Stimulated activated naive CD4-positive, alpha-beta T cell treated with Interleukin-2 at 50 U/mL for 16 hours (primary cell): ENCODE measurements around the gene ZGLP1.
"Not testable (repeated sequence)": the region's sequence is repeated elsewhere in the genome, so short reads cannot be mapped to it uniquely, and the experiment has no call there.

Experiments
- DNase-seq: peaks from one replicate; lab custom pipeline; 2025; lab: John Stamatoyannopoulos, UW

The ZGLP1 gene

DNA sequence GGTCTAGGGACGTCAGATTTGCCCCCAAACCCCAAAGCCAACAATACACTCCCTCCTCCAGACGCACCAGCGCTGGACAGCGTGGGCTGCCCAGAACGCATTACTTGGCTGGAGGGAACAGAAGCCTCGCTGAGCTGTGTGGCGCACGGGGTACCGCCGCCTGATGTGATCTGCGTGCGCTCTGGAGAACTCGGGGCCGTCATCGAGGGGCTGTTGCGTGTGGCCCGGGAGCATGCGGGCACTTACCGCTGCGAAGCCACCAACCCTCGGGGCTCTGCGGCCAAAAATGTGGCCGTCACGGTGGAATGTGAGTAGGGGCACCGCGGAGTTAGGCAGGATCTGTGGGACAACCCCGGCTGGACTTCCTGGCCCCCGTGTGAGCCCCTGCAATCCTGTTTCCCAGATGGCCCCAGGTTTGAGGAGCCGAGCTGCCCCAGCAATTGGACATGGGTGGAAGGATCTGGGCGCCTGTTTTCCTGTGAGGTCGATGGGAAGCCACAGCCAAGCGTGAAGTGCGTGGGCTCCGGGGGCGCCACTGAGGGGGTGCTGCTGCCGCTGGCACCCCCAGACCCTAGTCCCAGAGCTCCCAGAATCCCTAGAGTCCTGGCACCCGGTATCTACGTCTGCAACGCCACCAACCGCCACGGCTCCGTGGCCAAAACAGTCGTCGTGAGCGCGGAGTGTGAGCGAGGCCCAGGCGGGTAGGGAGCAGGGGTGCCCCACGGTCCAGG lies 15.8 kb downstream of the ZGLP1 start:
- no peak for DNase-seq

DNA sequence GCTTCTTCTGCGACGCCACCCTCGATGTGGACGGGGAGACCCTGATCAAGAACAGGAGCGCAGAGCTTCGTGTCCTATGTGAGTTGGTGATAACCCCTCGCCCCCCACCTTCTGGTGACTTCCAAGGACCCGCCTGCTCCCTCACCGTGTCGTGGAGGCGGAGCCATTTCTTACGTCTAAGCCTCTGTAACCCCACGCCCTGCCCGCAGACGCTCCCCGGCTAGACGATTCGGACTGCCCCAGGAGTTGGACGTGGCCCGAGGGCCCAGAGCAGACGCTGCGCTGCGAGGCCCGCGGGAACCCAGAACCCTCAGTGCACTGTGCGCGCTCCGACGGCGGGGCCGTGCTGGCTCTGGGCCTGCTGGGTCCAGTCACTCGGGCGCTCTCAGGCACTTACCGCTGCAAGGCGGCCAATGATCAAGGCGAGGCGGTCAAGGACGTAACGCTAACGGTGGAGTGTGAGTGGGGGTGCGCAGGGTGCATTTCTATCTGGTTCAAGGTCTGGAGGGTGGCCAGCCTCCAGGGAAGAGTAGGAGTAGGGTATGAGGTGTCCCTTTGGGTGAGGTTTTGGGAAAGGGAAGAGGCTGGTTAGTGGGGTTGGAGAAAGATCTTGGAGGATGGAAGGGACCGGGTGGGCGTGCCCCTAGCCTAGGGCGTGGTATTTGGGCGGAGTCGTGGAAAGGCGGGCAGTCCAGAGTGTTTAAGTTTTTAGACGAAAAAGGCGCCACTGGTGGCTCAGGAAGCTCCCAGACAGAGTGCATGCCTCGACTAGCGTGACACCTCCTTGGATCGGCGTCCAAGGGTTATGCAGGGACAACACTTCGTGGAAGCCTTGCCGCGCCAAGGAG lies 16.6 kb downstream of the ZGLP1 start:
- DNase-seq = no peak

DNA sequence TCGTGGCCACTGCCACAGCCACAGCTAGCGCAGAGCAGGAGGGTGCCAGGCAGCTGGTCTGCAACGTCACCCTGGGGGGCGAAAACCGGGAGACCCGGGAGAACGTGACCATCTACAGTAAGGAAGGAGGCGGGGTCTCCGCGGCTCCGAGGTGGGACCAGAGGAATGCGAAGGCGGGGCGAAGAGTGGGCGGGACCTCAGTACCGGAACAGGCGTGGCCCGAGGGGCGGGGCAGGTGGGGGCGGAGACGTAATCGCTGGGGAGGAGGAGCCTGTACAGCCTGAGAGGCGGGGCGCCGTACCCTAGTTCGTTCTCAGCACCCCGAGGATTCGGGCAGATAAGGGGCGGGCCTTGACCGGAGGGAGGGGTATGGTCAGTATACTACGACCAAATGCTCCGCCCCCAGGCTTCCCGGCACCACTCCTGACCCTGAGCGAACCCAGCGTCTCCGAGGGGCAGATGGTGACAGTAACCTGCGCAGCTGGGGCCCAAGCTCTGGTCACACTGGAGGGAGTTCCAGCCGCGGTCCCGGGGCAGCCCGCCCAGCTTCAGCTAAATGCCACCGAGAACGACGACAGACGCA lies 17.3 kb downstream of the ZGLP1 start:
- DNase-seq = peak; percentile 45

DNA sequence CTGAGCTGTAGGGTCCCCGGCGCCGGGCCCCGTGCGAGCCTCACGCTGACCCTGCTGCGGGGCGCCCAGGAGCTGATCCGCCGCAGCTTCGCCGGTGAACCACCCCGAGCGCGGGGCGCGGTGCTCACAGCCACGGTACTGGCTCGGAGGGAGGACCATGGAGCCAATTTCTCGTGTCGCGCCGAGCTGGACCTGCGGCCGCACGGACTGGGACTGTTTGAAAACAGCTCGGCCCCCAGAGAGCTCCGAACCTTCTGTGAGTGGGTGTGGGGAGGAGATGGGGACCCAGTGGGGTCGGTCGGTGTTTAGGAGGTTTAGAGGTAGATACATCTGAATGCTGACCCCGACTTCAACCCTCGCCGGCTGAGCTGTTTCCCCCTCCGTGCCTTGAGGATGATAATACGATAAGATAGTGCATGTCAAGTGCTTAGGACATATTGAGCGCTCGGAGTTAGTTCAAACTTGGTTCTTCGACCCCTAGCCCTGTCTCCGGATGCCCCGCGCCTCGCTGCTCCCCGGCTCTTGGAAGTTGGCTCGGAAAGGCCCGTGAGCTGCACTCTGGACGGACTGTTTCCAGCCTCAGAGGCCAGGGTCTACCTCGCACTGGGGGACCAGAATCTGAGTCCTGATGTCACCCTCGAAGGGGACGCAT lies 17.9 kb downstream of the ZGLP1 start:
- peak; percentile 27 for DNase-seq

DNA sequence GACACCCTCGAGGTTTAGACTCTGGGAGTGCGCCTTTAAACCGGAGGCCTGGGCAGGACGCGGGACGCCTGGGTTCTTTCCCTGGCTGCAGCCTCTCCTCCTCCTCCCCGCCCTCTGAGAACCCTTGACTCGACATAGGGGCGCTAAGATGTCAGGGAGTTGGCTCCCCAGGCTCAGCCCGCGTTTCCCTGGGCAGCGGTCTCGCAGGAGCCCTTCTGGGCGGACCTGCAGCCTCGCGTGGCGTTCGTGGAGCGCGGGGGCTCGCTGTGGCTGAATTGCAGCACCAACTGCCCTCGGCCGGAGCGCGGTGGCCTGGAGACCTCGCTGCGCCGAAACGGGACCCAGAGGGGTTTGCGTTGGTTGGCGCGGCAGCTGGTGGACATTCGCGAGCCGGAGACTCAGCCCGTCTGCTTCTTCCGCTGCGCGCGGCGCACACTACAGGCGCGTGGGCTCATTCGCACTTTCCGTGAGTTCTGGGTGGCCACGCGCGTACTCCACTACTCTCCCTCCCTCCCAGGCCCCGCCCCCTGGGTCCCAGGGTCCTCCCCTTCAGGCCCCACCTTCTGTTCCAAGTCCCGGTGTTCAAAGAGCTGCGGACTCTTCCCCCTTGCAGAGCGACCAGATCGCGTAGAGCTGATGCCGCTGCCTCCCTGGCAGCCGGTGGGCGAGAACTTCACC lies 18.6 kb downstream of the ZGLP1 start:
- peak; percentile 33 for DNase-seq

DNA sequence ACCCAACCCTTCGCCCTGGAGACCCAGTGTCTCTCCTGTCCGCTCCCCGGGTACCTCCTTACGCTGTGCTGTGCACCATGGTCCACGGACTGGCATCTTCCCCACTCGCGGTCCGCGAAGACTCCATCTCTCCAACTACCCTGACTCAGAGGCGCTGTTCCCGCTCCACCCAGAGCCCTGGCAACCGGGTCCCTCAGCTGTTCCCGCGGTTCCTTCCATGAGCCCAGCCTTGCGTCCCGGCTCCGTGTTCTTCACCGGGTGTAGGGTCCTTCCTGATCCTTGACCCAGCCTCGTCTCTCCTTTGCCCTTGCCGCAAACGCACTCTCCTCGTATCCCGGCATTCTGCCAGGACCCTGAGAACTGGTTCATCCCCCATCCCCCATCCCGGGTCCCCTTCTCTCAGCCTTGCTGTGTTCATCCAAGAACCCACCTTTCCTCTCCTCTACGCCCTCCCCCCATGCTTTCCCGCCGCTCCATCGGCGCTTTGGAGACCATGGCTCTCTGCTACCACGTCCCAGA lies 19.2 kb downstream of the ZGLP1 start:
- no peak for DNase-seq

GRCh38 chr19:10289836-10290356 lies 19.7 kb downstream of the ZGLP1 start, which contains the start of gene ICAM5:
Gene ICAM5 (plus strand): TSS chr19:10289952. CDS start chr19:10290044, 92 bp downstream.
- peak; percentile 52 for DNase-seq

DNA sequence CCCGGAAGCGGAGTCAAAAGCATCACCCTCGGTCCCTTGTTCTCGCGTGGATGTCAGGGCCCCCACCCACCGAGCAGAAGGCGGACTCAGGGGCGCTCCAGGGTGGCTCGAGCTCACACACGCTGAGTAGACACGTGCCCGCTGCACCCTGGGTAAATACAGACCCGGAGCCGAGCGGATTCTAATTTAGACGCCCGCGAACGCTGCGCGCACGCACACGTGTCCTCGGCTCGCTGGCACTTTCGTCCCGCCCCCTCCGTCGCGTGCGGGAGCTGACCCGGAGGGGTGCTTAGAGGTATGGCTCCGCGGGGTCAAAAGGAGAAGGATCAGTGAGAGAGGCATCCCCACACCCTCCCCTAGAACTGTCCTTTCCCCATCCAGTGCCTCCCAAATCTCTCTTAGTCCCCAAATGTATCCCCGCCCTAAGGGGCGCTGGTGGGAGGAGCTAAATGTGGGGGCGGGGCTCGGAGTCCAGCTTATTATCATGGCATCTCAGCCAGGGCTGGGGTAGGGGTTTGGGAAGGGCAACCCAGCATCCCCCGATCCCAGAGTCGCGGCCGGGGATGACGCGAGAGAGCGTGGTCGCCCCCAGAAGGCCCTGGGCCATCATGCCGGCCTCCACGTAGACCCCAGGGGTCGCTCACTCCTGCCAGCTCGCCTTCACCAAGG lies 20.3 kb downstream of the ZGLP1 start:
- DNase-seq = peak; percentile 74

GRCh38 chr19:10288662-10289166 lies 20.9 kb downstream of the ZGLP1 start:
- DNase-seq = peak; percentile 14

DNA sequence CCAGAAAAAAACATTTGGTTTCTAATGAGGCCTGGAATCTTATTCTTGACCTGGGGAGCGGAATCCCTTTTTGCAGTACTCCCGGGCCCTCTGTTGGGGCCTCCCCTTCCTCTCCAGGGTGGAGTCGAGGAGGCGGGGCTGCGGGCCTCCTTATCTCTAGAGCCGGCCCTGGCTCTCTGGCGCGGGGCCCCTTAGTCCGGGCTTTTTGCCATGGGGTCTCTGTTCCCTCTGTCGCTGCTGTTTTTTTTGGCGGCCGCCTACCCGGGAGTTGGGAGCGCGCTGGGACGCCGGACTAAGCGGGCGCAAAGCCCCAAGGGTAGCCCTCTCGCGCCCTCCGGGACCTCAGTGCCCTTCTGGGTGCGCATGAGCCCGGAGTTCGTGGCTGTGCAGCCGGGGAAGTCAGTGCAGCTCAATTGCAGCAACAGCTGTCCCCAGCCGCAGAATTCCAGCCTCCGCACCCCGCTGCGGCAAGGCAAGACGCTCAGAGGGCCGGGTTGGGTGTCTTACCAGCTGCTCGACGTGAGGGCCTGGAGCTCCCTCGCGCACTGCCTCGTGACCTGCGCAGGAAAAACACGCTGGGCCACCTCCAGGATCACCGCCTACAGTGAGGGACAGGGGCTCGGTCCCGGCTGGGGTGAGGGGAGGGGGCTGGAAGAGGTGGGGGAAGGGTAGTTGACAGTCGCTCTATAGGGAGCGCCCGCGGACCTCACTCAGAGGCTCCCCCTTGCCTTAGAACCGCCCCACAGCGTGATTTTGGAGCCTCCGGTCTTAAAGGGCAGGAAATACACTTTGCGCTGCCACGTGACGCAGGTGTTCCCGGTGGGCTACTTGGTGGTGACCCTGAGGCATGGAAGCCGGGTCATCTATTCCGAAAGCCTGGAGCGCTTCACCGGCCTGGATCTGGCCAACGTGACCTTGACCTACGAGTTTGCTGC lies 22.5 kb downstream of the ZGLP1 start, which contains the start of gene ICAM4:
Gene ICAM4 (plus strand): TSS at position 153 of the 935 bp plus-strand sequence. CDS start 58 bp downstream, at position 211.
- peak; percentile 30 for DNase-seq

DNA sequence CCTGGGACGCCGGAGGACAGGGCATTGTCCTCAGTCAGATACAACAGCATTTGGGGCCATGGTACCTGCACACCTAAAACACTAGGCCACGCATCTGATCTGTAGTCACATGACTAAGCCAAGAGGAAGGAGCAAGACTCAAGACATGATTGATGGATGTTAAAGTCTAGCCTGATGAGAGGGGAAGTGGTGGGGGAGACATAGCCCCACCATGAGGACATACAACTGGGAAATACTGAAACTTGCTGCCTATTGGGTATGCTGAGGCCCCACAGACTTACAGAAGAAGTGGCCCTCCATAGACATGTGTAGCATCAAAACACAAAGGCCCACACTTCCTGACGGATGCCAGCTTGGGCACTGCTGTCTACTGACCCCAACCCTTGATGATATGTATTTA lies 24.2 kb downstream of the ZGLP1 start:
- DNase-seq = no peak

- DNase-seq = no peak
Observed at GRCh38 chr19:10284960-10285278, 24.7 kb downstream of the ZGLP1 start.

DNA sequence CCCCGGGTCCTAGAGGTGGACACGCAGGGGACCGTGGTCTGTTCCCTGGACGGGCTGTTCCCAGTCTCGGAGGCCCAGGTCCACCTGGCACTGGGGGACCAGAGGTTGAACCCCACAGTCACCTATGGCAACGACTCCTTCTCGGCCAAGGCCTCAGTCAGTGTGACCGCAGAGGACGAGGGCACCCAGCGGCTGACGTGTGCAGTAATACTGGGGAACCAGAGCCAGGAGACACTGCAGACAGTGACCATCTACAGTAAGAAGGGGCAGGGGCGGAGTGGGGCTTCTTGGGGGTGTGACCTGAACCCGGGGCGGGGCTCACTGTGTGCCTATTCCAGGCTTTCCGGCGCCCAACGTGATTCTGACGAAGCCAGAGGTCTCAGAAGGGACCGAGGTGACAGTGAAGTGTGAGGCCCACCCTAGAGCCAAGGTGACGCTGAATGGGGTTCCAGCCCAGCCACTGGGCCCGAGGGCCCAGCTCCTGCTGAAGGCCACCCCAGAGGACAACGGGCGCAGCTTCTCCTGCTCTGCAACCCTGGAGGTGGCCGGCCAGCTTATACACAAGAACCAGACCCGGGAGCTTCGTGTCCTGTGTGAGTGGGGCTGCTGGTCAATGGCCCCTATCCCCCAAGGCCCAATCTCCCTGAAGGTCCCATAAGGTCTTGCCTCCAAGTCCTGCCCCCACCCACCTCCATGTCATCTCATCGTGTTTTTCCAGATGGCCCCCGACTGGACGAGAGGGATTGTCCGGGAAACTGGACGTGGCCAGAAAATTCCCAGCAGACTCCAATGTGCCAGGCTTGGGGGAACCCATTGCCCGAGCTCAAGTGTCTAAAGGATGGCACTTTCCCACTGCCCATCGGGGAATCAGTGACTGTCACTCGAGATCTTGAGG lies 25.3 kb downstream of the ZGLP1 start:
- DNase-seq = no peak

- DNase-seq = no peak
Observed at GRCh38 chr19:10283301-10284064, 26.1 kb downstream of the ZGLP1 start.

DNA sequence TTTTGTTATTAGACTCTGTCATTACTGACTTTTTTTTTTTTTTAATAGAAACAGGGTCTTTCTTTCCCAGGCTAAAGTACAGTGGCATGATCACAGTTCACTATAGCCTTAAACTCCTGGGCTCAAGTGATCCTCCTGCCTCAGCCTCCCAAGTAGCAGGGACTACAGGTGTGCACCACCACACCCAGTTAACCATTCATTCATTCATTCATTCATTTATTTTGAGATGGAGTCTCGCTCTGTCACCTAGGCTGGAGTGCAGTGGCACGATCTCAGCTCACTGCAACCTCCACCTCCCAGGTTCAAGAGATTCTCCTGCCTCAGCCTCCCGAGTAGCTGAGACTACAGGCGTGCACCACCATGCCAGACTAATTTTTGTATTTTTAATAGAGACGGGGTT lies 27.6 kb downstream of the ZGLP1 start:
- DNase-seq = not testable (repeated sequence)

DNA sequence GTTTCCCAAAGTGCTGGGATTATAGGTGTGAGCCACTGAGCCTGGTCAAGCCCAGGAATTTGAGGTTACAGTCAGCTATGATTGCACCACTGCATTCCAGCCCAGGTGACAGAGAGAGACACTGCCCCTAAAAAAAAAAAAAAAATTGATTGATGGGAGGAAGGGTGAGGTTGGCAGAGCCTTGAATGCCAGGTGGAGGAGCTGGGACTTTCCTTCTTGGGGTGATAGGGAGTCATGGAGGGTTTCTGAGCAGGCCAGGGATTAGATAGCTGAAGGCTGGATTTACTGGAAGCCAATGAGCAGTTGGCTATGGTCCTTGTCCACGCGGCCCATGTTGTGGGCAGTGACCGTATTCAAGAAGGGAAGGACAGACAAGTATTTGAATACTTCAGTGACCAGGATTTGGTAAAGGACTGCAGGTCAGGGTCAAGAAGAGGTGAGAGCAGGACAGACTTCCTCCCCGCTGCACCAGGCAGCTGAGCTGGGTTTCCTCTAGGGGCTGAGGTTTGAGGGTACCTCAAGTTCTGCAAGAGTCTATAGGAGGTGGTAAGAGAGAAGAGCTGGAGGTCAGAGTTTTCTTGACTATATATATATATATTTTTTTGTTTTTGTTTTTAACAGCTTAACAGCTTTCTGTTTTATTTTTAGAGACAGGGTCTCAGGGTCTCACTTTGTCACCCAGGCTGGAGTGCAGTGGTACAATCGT lies 29.7 kb downstream of the ZGLP1 start:
- DNase-seq = no peak

GRCh38 chr19:10278935-10279334 lies 30.7 kb downstream of the ZGLP1 start:
- no peak for DNase-seq
